ENCODE data around the gene PRKX.
"Not testable (repeated sequence)": the region's sequence is repeated elsewhere in the genome, so short reads cannot be mapped to it uniquely, and the experiment has no call there.

The PRKX gene

DNA sequence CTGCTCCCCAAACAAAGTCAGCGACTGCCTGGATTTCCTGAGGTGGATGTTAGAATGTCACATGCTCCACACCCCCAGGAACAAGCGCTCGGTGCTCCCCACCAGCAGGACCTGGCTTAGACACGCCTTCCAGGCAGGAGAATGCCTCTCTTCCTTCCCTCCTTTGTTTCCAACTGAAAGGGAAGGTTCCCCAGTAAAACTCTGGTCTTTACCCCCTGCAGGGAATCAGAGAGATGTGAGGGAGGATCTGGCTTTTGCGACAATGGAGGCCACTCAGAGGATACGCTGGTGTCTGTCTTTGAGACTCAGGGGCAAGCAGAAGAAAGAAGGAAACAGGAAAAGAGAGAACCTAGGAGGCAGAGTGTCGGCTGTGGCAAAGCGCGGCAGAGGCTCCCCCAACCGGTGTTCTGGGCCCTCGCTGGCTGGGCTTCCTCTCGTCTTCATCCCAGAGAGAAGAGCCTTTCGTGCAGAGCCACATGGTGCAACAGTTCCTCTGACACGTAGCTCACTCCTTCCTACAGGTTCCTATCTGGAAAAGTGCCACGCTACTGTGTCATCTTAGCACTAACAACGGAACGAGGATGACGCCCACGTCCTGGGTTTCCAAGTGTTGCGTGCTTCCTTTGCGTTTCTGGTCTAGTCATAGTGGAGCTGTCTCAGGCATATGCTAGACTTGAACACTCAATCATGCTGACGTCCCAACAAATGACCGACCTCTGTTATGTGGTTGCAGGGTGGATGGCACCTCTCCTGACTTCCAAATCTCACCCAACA is 73.4 kb downstream of the PRKX start:
- DNase-seq: not testable (repeated sequence)

DNA sequence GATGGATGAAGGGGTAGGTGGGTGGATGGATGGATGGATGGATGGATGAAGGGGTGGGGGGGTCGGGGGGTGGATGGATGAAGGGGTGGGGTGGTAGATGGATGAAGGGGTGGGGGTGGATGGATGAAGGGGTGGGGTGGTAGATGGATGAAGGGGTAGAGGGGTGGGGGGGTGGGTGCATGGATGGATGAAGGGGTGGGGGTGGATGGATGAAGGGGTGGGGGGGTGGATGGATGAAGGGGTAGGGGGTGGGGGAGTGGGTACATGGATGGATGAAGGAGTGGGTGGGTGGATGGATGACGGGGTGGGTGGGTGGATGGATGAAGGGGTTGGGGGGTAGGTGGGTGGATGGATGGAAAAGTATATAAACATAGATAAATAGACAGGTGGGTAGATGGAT is 74.2 kb downstream of the PRKX start:
- DNase-seq: no peak

DNA sequence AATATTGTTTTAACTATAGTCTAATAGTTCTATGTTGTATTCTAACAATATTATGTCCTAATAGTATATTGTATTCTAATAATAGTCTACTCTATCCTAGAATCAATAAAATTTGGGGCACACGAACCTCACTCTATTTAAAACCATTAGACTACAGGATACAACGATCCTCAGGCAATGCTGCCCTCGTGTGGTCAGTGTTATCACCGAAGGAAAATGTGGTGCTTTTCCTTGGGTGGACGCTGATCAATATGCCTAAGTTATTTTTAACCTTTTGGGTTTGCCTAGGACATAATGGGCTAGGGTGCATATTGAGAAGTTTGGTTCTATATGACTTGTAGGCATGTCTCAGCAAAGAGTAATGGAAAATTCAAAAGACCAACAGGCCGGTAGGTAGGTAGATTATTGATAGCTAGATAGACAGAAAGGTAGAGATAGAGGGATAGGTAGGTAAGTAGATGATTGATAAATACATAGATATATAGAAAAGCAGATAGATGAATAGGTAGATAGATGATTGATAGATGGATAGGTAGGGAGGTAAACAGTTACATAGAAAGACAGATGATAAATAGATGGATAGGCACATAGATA is 75.1 kb downstream of the PRKX start:
- DNase-seq: peak; percentile 46

DNA sequence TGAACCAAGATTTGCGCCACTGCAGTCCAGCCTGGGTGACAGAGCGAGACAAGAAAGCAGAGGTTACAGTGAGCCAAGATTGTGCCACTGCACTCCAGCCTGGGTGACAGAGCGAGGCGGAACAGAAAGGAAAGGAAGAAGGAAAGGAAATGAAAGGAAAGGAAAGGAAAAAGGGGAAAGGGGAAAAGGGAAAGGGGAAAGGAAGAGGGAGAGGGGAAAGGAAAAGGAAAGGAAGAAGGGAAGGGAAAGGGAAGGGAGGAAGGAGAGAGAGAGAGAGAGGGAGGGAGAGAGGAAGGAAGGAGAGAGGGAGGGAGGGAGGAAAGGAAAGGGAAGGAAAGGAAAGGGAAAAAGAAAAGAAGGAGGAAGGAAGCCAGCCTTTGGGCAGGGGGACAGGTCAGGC is 76.6 kb downstream of the PRKX start:
- no peak for DNase-seq

DNA sequence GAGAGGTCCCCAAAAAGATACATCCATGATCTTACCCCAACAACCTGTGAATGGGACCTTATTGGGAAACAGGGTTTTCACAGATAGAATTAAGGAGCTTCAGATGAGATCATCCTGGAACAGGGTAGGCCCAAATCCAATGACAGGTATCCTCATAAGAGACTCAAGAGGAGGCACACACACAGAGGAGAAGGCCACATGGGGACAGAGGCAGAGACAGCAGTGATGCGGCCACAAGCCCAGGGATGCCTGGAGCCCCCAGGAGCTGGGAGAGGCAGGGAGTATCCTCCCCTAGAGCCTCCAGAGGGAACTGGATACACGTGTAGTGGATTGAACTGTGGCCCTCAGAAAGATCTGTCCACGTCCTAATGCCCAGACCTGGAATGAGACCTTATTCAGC is 82.3 kb downstream of the PRKX start:
- DNase-seq: no peak

DNA sequence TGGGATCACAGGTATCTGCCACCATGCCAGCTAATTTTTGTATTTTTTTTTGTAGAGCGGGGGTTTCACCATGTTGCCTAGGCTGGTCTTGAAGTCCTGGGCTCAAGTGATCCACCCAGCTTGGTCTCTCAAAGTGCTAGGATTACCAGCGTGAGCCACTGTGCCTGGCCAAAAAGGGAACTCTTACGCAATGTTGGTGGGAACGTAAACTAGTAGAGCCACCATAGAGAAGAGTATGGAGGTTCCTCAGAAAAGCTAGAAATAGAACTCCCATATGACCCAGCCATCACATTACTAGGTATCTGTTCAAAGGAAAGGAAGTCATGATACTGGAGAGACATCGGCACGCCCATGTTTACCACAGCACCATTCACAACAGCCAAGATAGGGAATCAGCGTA is 85.9 kb downstream of the PRKX start:
- DNase-seq: no peak

DNA sequence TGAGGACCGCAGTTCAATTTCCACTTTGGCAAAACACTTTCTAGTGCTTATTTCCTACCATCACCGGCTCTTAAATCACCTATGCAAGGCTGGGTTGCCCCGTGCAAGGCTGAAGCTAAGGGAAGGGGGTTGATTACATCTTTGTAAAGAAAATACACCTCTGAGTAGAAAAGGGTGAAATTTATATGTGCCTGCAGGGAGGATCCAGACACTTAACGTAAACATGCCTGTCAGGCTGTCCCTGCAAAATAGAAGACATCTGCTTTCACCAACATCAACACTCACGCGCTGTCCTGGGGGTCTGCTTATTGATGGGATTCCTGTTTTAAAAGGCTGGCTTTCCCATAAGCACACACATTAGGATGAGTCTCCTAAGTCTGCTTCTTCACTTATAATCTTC is 92.0 kb downstream of the PRKX start:
- no peak for DNase-seq

DNA sequence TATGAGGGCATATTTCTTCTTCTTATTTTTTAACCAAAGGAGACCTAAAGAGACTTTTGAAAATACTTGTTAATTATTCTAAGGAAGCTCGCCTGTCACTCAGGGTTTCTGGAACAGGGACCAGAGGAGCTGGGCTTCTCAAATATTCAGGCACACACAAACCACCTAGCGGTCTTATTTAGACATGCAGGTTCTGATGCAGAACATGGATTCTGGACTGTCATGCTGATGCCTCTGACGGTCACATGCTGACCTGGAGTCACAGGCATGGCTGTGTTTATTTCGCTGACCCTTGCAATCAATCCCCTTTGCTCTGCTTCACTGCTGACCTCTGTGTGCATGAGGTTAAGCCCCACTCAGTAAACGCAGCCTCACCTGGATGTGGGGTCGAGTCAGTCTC is 101.7 kb downstream of the PRKX start:
- DNase-seq: not testable (repeated sequence)

DNA sequence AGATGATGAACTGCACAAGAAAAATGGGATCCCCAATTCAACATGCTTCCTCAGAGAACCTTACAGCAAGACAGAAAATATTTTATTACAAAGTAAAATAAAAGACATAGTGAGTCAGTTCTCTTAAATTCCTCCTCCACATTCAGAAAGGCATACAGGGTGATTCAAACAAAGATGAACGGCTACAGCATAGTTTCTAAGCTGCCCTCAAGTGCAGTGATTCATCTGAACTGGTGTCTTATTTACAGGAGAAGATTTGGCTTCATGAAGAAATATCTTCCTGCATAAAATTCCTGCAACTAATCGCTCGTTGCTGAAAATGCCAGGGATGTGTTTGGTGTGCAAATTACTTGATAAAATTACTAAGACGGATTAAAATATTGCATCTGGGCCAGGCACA is 103.6 kb downstream of the PRKX start:
- DNase-seq: no peak

DNA sequence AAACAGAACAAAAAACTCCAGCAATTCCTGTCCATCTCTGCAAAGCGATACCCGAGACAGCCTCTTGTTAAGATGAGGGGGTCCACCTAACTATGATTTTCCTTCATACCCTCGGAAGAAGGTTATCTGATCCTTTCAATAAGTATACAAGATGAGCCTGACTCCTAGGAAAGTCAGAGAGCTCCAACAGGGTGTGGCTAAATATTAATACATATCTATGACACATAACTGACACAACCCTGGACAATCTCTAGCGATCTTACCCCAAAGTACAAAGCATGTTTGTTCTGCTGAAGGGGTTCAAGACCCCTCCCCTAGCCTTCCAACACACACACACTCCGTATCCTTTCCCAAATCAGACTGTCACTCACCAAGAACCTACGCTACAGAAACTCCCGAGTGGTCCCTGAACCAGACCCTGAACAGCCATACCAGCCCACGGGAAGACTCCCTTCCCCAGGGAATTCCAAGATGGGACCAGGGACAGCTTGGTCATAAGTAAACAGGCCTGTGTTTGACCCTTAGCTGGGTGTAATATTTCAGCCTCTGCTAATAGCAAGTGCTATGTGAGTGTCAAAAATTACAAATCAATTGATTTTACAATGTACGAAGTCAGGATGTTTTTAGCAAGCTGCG is 110.3 kb downstream of the PRKX start:
- no peak for DNase-seq

DNA sequence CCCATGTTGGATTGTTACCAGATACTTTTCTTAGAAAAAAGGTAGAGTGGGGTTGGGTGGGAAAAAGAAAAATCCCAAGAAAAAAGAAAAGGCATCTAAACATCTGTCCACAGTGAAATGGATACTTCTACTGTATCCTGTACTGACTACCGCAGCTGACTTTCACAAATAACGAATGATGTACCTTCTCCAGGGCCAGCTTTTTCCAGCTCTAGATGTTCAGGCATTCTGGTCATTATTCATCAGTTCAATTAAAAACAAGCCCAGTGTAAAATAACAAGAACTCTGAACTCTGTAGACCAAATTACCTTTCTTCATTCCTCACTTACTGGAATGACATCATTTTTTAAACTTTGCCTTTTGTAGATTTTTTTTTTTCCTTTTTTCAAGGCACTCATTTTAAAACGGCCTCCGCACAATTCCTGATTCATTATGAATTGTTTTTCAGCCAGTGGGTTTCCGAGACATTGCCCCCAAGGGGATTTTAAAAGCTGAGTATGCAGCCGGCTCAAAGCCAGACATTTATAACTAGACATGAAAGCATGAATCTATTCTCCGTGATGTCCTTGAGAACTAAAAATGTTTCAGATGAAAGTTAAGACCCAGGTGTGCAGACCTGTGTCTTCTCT is 113.5 kb downstream of the PRKX start:
- DNase-seq: no peak

DNA sequence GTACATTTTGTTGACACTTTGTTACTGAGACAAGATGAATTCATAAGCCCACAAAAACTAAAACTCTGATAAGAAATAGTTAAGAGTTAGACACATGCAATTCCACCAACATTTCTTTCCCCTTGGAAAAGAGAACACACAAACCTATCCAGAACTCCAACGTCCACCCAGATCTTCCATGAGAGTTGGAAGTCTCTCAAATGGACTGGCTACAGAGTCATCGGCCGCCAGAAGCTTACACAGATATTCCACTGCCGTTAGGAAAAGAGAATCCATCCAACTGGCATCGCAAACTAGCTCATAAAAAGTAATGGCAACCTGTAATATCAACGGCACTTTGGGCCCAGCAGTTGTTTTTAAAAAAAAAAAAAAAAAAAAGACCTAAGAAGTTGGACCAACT is 114.7 kb downstream of the PRKX start:
- no peak for DNase-seq

DNA sequence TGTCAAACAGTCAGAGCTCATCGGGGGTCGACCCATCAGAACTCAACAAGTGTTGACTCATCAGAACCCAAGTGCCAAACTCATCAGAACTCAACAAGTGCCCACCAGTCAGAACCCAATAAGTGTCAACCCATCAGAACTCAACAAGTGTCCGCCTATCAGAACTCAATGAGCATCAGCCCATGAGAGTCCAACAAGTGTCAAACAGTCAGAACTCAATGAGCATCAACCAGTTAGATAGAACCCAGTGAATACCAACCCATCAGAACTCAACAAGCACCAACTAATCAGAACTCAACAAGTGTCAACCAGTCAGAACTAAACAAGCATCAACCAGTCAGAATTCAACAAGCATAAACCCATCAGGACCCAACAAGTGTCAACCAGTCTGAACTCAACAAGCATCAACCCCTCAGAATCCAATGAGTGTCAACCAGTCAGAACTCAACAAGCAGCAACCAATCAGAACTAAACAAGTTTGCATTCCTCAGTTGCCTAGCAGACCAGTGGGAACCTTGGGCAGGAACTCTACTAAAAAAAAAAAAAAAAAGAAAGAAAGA is 115.3 kb downstream of the PRKX start:
- DNase-seq: no peak

DNA sequence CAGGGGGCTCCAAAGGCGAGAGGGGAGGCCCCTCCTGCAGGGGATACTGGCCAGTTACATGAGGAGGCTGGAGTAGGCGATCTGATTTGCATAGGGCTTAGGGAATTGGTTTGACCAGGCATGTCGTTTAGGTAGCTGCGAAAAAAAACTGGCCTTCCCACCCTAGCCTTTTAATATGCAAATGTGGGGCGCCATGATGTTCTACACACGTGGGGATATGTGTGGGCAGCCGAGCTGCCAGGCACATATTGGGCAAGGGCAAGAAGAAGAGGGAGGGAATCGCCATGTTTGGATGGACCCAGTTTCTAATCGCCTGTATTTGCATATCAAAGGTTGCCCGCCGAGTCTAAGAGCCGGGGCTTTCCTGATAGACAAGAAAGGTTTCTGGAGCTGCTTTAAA is 121.3 kb downstream of the PRKX start:
- no peak for DNase-seq

DNA sequence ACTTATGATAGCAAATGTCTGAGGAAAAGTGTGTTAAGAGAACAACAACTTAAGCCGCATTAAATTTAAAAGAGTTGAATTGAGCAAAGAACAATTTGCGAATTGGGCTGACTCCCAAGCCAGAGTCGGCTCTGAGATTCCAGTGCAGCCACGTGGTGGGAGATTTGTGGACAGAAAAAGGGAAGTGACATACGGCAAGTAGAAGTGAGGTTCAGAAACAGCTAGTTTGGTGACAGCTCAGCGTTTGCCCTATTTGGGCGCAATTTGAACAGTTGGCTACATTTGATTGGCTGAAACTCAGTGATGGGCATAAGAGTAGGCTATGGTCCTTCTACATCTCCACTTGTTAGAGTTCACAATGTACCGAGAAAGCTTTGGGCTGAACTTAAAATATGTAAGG is 124.0 kb downstream of the PRKX start:
- no peak for DNase-seq

DNA sequence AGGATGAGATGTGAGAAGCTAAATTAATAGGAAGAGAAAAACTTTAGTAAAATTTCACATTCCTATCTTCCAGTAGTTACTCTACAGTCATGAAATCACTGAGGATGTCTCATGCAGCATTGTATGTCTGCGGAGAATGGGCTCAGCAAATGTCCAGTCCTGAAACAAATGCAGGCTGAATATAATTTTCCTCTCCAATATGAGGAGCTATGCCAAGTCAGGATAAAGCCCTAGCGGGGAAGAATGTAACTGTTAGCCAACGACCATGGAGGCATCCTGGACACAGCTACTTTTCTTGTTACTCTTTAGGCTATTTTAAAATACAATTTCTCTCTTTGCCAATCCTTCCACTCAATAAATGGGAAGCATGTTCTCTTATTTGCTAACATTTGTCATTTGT is 127.7 kb downstream of the PRKX start:
- DNase-seq: no peak

DNA sequence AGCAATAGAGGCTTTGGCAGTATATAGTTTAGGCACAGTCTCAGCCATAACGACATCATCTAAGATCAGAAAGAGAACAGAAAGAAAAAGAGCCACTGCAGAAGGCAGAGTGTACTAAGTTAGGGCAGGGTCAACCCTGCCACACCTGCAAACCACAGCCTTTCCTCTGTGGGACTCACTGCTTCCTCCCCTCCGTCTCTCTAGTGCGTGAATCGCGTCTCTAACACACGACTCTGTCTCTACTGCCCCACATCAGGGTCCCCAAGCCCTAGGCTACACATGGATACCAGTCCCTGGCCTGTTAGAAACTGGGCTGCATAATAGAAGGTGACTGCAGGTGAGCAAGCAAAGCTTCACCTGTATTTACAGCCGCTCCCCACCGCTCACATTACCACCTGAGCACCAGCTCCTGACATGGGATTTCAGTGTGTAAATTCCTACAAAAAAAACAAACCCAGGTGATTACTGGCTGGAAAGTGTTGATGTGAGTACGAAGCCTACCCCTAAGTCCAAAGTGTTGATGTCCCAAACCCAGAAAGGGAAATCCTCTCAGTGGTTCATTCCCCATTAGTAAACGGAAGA is 128.9 kb downstream of the PRKX start:
- DNase-seq: no peak

DNA sequence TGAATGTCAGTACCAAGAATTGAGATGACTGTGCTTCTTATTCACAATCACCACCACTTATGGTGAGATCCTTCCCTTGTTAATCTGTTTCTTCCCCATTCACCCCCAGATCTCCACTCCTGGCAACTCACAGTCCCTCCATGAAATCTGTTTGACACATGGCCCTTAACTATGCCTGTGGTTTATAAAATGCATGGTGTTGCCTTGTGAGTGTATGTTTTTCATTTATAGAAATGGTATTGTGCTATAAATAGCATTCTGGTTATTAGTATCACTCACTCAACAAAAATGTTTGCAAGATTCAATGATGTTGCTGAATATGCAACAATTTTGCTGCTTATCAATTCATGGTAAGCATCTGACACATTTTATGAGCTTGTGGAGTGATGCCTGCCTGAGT is 131.0 kb downstream of the PRKX start:
- no peak for DNase-seq

DNA sequence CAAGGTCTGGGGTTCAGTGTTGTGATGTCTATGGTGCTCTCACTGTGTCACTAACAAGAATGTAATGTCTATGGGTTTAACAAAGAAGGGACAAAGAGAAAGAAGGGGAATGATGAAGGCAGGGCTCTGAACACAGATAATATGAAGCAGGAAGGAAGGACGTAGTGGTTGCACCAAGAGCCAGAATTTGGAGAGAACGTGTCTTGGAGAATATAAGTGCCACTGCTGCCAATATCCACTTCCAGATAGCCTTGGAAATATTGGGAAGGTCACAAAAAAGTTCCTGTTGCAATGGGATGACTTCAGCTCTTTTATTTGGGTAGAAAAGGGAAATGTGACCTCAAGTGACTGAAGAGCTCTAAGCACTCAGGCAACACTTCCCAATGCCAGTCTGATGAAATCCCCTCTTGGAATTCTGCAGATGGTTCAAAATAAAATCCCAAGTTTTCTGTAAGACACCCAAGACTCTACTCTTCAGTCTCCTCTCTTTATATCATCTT is 131.8 kb downstream of the PRKX start:
- no peak for DNase-seq

DNA sequence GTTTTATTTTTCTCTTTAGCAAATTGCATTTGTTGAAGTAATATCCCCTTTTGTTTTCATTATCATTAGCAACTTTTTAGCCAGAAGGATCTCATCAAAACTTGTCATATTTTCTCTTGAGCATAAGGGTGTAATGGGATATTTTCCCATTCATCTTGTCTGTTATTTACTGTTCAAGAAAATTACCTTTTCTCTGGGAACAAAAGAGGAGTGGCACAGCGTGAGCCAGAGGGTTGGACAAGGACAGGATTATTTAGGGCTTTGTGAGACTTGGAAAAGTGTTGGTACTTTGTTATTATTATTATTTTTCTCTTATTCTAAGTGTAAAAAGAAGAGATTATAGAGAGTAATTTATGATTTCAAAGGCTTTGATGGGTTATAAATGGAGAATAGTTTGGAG is 135.9 kb downstream of the PRKX start:
- no peak for DNase-seq

DNA sequence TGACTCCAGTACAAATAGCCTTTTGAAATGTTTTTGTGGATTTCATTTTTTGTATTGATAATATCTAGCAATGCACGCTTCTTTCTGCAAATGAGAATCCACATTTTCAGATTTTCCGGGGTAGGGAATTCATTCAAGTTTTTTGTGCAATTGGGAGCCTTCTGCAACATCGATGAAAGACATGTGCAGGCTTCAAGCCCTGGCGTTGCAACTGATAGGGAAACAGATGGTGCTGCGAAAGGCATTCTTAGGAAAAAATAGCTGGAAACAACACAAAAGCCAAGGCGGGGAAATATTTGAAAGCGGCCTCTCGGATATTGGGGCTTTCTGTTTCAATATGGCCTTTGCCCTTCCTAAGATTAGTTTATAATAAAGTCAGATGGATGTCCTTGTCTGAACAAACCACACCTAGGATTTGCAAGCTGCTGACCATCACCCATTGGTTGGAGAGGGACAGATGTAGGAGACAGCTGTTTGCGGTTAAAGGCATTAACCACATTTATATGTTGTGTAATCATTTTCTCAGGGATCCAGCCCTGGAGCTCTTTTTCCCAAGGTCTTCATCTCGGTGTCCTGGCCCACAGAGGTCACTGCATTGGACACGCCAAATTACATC is 136.5 kb downstream of the PRKX start:
- no peak for DNase-seq

DNA sequence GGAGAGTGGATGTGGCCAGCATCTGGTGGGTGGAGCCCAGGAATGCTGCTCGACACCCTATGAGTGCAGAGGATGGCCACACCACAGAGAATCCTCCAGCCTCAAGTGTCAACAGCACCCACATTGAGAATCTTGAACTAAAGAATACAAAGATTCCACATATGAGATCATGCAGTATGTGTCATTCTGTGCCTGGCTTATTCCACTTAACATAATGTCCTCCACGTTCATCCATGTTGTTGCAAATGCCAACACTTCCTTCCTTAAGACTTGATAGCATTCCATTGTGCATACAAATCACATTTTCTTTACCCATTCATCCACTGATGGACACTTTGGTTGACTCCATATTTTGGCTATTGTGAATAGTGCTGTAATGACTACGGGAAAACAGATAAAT is 145.8 kb downstream of the PRKX start:
- DNase-seq: no peak

DNA sequence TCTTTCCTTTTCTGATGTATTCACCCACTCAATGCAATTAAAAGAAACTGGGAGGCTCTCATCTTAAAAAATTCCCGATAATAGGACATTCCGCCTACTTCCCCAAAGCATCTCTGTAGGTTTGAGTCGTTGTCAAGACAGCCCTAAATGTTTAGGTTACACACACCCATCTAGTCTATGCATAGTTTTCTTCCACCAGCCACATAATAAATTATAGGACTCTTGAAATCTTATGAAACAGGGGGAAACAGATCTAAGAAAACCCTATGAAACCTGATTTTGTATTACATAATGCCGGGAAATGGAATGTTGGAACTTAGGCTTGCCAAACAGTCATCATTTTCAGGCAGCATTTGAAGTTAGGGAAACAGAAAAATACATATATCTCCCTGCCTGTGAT is 150.0 kb downstream of the PRKX start:
- no peak for DNase-seq
